Suppressor macrophage (primary cell): ENCODE measurements around the gene SNX4.
"Not testable (repeated sequence)": the region's sequence is repeated elsewhere in the genome, so short reads cannot be mapped to it uniquely, and the experiment has no call there.

Source experiments
- DNase-seq, 4 experiments: peaks; one replicate each; pipeline ENCODE4 v3.0.0-alpha.2; 2020 to 2022

The SNX4 gene

DNA sequence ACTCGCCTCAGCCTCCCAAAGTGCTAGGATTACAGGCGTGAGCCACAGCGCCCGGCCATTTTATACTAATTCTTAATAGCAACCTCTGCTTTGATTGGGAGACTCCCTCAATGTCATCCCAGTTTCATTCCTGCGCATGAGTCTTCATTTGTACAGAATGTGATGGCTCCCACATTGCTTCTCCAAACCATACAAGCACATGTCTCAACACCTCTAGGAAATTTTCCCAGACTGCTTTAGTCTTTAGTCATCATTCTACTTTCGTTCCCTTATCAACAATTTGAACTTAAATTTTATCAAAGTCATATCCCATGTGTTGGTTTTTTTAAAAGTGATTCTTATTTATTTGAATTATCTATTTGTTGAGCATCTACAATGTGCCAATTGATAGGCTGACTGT lies 58.1 kb downstream of the SNX4 start:
- DNase-seq = no peak

DNA sequence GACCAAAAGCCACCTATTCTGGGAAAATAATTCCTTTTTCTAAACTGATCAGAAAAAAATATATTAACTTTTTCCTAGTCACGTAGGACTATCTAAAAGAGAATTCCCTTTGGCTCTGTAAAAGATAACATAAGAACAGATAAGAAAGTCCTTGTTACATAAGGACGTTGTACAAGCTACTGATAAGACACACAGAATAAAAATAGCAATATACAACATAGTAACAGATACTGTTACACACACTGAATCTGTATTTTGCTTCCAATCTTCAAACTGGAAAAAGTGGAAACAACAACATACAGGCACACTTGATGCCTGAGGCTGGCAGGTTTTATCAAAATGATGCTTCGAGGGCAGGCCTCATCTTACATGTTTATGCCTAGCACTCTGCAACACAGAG lies 59.8 kb downstream of the SNX4 start:
- no peak for DNase-seq

DNA sequence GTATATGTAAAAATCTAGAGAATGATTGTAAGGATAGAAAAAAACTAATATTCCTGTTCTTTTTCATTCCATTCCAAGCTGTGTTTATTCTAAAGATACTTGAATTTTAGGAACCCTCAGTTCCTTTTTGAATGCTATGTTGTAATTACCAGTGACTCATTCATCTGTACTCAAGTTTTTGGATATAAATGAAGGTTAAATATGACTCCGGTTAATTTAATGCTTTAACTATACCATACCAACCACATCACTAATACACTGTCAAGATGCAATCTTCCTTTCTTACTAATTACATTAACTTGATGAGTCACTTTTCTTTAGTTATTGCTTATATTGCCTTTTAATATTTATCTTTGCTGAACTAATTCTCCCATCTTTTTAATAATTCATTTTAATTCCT lies 76.1 kb downstream of the SNX4 start:
- peak in 2 of 4 experiments; percentile 62 to 66 for DNase-seq

GRCh38 chr3:125442506-125442905 lies 77.5 kb downstream of the SNX4 start:
- peak in 2 of 4 experiments; percentile 30 to 58 for DNase-seq

DNA sequence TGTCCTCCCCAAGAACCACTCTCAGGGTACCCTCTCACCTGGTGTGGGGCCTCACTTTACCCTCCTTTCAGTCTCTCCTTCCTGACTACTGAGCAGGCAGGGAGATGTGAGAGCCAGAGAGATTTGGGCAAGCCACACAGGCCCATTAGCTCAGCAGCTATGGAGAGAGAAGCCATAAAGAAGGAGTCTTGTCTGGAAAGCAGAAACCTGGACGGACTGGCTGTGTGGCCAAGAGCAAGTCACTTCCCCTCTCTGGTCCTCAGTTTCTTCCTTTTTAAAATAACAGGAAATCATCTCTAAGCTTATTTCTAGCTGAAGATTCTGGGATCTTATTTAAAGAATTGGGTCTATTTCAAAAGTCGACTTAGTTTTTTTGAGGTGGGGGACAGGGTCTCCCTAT lies 79.0 kb downstream of the SNX4 start:
- DNase-seq = peak in 1 of 4 experiments; percentile 7

- DNase-seq = no peak
Measured at GRCh38 chr3:125440559-125440955, 79.4 kb downstream of the SNX4 start.

GRCh38 chr3:125437631-125438435 lies 82.2 kb downstream of the SNX4 start:
- peak; percentile 59 to 76 (median 72) for DNase-seq

- no peak for DNase-seq
Measured at GRCh38 chr3:125436921-125437320, 83.1 kb downstream of the SNX4 start.

GRCh38 chr3:125435231-125435630 lies 84.8 kb downstream of the SNX4 start:
- no peak for DNase-seq

- DNase-seq = no peak
Measured at GRCh38 chr3:125434582-125435011, 85.4 kb downstream of the SNX4 start.

- DNase-seq = no peak
Measured at GRCh38 chr3:125433611-125434041, 86.4 kb downstream of the SNX4 start.

- DNase-seq = no peak
Measured at GRCh38 chr3:125433091-125433534, 86.9 kb downstream of the SNX4 start.

DNA sequence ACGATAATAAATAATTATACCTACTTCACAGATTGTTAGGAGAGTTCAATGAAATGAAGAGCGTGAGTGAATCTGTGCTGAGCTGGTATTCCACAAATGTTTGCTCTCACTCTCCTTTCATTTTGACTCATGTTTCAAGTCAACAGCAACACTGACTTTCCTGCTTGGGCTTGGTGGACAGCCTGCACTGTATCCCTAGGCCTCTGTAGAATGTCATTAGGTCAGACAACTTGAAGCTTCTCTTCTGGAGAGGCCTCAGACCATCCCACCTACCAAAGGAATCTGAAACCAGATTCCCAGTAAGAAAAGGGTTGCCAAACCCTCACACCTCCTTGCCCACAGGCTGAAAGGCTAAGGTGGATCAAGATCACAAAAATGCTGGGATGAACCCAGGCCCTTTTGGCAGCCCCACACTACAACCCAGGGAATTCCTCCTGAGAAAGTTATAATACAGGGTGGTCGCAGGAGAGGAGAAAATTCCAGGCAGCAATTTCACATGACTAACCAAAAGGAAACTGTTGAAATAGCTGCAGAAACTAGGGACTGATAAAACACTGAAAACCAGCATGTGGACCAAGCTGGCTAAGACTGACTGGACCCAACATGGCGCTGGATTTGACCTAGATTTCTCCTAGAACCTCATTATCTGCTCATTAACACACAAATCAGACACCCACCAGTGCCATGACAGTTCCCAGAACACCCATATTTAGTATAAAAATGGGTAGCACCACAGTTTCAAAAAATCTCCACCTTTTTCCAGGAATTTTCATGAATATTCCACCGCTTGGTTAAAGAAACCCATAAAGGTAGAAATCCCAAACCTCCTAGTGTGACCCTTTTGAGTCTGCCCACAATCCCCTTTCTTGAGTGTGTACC lies 87.9 kb downstream of the SNX4 start:
- DNase-seq = no peak

- no peak for DNase-seq
Measured at GRCh38 chr3:125431391-125431790, 88.6 kb downstream of the SNX4 start.

DNA sequence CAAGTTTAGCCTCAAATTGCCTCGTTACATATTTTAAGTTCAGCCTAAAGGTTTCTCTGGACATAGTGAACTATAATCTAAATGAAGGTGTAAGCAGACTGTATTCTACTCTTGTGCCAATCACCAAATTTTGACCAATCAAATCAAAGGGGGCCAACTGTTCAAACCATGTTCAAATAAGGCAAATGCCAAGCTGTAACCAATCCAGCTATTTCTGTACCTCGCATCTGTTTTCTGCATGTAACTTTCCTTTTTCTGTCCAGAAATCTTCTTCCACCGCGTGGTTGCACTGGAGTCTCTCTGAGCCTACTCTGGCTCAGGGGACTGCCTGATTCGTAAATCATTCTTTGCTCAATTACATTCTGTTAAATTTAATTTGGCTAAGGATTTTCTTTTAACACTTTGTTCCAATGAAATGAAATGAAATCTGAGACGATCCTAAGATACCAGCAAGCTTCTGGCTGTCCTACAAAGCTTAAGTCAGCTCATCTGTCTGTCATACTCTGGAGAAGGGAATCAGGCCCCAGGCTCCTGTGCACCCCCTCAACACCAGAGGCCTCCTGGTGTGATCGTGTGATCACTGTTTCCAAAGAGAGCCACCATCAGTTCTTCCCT lies 91.7 kb downstream of the SNX4 start:
- no peak for DNase-seq

GRCh38 chr3:125418306-125418705 lies 101.7 kb downstream of the SNX4 start:
- no peak for DNase-seq

DNA sequence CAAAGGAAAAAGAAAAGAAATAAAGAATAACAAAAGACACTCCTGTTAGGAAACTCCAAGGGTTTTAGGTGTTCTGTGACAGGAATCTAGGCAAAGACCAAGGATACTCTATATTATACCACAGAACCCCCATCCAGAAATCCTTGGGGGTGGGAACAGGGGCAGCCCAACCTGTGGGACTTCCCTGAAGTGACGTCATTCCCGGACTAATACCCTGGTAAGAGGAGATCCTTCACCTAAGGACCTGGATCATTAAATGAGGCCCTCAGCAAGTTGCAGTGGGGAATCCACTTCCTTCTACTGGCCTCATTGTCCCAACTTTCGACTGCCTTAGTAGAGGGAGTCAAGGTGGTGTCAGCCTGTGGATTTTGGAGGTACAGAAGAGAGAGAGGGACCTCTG lies 103.8 kb downstream of the SNX4 start:
- DNase-seq = no peak

DNA sequence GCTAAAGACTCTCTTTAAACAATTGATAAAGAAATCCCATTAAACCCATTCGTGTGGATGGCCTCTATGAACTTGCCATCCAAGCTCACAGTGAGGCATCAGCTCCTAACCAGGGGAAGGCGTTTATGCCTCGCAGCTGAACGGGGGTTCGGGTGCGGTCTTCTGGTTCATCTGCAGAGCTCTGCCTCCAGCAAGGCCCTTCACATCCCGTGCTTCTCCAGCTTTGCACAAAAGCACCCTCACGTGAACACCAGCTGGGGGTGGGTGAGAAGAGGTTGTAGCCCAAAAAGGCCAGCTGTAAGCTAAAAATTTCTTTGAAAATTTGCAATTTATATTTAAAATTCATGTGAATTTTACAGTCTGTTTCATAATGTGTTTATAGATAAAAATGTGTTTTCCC lies 105.3 kb downstream of the SNX4 start:
- DNase-seq = no peak

- DNase-seq = no peak
Measured at GRCh38 chr3:125410922-125411321, 109.1 kb downstream of the SNX4 start.

GRCh38 chr3:125406070-125406469 lies 113.9 kb downstream of the SNX4 start:
- no peak for DNase-seq

- not testable (repeated sequence) for DNase-seq
Measured at GRCh38 chr3:125405515-125405914, 114.5 kb downstream of the SNX4 start.

DNA sequence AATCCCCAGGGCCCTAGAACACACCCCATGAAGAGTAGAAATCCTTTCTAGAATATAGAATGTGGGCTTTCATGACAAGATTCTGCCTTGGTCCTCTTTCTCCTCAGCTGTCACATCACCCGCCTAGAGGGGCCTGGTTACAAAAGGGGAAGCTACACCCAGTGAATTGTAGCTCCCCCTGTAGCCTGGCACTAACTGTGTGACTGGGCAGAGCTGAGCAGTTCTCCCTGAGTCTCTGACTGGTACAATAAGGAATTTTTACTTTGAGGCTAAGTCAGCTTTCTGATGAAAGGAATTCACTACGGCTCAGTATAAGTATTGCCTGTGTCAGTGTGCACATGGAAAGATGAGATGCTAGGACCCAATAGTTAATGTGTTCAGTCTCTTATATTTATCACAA lies 116.2 kb downstream of the SNX4 start:
- DNase-seq = peak in 3 of 4 experiments; percentile 36 to 43 (median 43)

DNA sequence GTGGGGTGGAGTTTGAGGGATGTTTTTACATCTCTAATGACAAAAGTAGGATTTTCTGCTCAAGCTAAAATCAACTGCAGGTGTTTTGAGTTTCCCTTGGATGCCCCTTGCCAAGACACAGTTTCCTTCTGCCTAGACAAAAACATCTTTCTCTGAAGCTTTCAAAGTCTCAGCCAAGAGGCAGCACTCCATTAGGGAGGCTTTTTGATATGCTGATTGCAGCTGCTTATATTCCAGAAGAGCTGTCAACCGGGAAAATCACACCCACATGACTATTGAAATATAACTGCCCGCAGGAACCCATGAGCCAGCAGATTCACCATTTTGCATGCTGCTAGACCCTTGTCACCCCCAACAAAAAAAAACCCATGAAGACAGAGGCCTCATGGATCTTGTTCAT lies 117.4 kb downstream of the SNX4 start:
- DNase-seq = no peak
